ENCODE data around the gene MYH7B. TPM values are rescaled to one million over a fixed set of nuclear protein-coding genes. Genes with fewer than 3 reads are reported as not detected.

The MYH7B gene
- total RNA-seq, 4 donors from 2014 or later = 0.41 to 3.0 (median 0.51) TPM; not detected in 1

- no peak overlapping the region for H3K27ac ChIP-seq
- intact Hi-C loops (cut with DNase I; ENCODE audit: low total_unique reads) = no loop called here
- peaks cover 0 to 6% of the 10 kb centered on the region in 2 donors for H3K27me3 ChIP-seq
- TF ChIP-seq CTCF (IDR thresholded peaks at IDR 0.05) (no peak), POLR2A (IDR thresholded peaks at IDR 0.05) (no peak)
- H3K36me3 ChIP-seq = no peaks in the 10 kb centered on the region
- H3K4me3 ChIP-seq = no peak overlapping the region
- H3K9me3 ChIP-seq = no peaks in the 10 kb centered on the region
- H3K4me1 ChIP-seq = no peaks in the 10 kb centered on the region
- no peak for DNase-seq
Observed at GRCh38 chr20:34979366-34980153, 23.9 kb downstream of the MYH7B start.

GRCh38 chr20:34980543-34981233 is 25.0 kb downstream of the MYH7B start:
- Histone ChIP-seq H3K27ac (no peak overlapping the region), H3K27me3 (peaks cover 0 to 6% of the 10 kb centered on the region in 2 donors), H3K4me1 (no peaks in the 10 kb centered on the region), H3K4me3 (no peak overlapping the region), H3K9me3 (no peaks in the 10 kb centered on the region), H3K36me3 (no peaks in the 10 kb centered on the region)
- no peak for TF ChIP-seq POLR2A (IDR thresholded peaks at IDR 0.05)
- no peak for TF ChIP-seq CTCF (IDR thresholded peaks at IDR 0.05)
- no peak for DNase-seq
- intact Hi-C loops (cut with DNase I; ENCODE audit: low total_unique reads) = no loop called here

- intact Hi-C loops (cut with DNase I; ENCODE audit: low total_unique reads) = no loop called here
- Histone ChIP-seq H3K9me3 (no peaks in the 10 kb centered on the region), H3K4me1 (no peaks in the 10 kb centered on the region), H3K27ac (no peak overlapping the region), H3K27me3 (peaks cover 0 to 6% of the 10 kb centered on the region in 2 donors), H3K4me3 (no peak overlapping the region), H3K36me3 (no peaks in the 10 kb centered on the region)
- no peak for TF ChIP-seq POLR2A (IDR thresholded peaks at IDR 0.05)
- TF ChIP-seq CTCF (IDR thresholded peaks at IDR 0.05) = no peak
- no peak for DNase-seq
Observed at GRCh38 chr20:34982270-34983088, 26.8 kb downstream of the MYH7B start.

GRCh38 chr20:34983089-34983820 is 27.6 kb downstream of the MYH7B start:
- Histone ChIP-seq H3K27me3 (peaks cover 0 to 6% of the 10 kb centered on the region in 2 donors), H3K4me3 (no peak overlapping the region), H3K36me3 (no peaks in the 10 kb centered on the region), H3K9me3 (no peaks in the 10 kb centered on the region), H3K27ac (no peak overlapping the region), H3K4me1 (no peaks in the 10 kb centered on the region)
- intact Hi-C loops (cut with DNase I; ENCODE audit: low total_unique reads) = no loop called here
- TF ChIP-seq CTCF (IDR thresholded peaks at IDR 0.05) (no peak), POLR2A (IDR thresholded peaks at IDR 0.05) (no peak)
- no peak for DNase-seq

Measured in uterus (tissue), 4 donors.